Osteocyte (in vitro differentiated cells): ENCODE results near the gene POU2F2. TPM values are rescaled to one million over a fixed set of nuclear protein-coding genes. Genes with fewer than 3 reads are reported as not detected.
A peak's percentile ranks its signal among the peaks of the same experiment; 100 is the strongest.

Experiments used
- DNase-seq: peaks from one replicate; pipeline ENCODE4 v3.0.0; 2021; ENCODE audit warnings: mixed read lengths; ENCODE audit not compliant: unreplicated experiment; ENCODE audit errors: extremely low spot score
- H3K27ac Mint-ChIP-seq: one replicate; pipeline ENCODE4 v1.8.0; 2021; ENCODE audit warnings: mild to moderate bottlenecking, mixed read lengths; ENCODE audit not compliant: unreplicated experiment
- H3K27me3 Mint-ChIP-seq: one replicate; pipeline ENCODE4 v1.8.0; 2021; ENCODE audit warnings: mixed read lengths; ENCODE audit not compliant: unreplicated experiment
- H3K36me3 Mint-ChIP-seq: one replicate; pipeline ENCODE4 v1.8.0; 2021; ENCODE audit warnings: mixed read lengths; ENCODE audit not compliant: unreplicated experiment
- H3K4me1 Mint-ChIP-seq: one replicate; pipeline ENCODE4 v1.8.0; 2021; ENCODE audit warnings: mixed read lengths; ENCODE audit not compliant: unreplicated experiment
- H3K4me3 Mint-ChIP-seq: one replicate; pipeline ENCODE4 v1.8.0; 2021; ENCODE audit warnings: mild to moderate bottlenecking, moderate library complexity, mixed read lengths; ENCODE audit not compliant: unreplicated experiment
- H3K9me3 Mint-ChIP-seq: one replicate; pipeline ENCODE4 v1.8.0; 2021; ENCODE audit warnings: mixed read lengths; ENCODE audit not compliant: unreplicated experiment
- CTCF ChIP-seq: fragments of 200-600 bp; sonication (generic); IDR thresholded peaks from 2 replicates; pipeline ENCODE4 v1.5.0; 2021; ENCODE audit warnings: antibody characterized with exemption, mild to moderate bottlenecking, moderate library complexity
- total RNA-seq: library from RNA; stranded (reverse); gene quantifications from 2 replicates; pipeline ENCODE4 v1.2.1, GENCODE V29; 2021

POU2F2 gene
- total RNA-seq, 1 donor from 2014 or later: 0.64 TPM

DNA sequence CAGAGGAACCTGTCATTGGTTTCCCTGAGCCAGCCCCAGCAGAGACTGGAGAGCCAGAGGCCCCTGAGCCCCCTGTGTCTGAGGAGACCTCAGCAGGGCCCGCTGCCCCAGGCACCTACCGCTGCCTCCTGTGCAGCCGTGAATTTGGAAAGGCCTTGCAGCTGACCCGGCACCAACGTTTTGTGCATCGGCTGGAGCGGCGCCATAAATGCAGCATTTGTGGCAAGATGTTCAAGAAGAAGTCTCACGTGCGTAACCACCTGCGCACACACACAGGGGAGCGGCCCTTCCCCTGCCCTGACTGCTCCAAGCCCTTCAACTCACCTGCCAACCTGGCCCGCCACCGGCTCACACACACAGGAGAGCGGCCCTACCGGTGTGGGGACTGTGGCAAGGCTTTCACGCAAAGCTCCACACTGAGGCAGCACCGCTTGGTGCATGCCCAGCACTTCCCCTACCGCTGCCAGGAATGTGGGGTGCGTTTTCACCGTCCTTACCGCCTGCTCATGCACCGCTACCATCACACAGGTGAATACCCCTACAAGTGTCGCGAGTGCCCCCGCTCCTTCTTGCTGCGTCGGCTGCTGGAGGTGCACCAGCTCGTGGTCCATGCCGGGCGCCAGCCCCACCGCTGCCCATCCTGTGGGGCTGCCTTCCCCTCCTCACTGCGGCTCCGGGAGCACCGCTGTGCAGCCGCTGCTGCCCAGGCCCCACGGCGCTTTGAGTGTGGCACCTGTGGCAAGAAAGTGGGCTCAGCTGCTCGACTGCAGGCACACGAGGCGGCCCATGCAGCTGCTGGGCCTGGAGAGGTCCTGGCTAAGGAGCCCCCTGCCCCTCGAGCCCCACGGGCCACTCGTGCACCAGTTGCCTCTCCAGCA is 52.1 kb downstream of the POU2F2 start:
- Mint-ChIP-seq H3K9me3 (no peaks in the 10 kb centered on the region), H3K4me1 (peaks cover 28% of the 10 kb centered on the region), H3K4me3 (no peak overlapping the region), H3K27me3 (no peaks in the 10 kb centered on the region), H3K27ac (no peak overlapping the region), H3K36me3 (peaks cover 20% of the 10 kb centered on the region)
- DNase-seq: no peak
- TF ChIP-seq CTCF: no peak

DNA sequence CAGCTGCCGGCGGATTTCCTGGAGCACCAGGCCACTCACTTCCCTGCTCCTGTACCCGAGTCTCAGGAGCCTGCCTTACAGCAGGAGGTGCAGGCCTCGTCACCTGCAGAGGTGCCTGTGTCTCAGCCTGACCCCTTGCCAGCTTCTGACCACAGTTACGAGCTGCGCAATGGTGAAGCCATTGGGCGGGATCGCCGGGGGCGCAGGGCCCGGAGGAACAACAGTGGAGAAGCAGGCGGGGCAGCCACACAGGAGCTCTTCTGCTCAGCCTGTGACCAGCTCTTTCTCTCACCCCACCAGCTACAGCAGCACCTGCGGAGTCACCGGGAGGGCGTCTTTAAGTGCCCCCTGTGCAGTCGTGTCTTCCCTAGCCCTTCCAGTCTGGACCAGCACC is 53.0 kb downstream of the POU2F2 start:
- no peak overlapping the region for H3K4me3 Mint-ChIP-seq
- no peak overlapping the region for H3K27ac Mint-ChIP-seq
- H3K27me3 Mint-ChIP-seq: no peaks in the 10 kb centered on the region
- H3K4me1 Mint-ChIP-seq: peaks cover 34% of the 10 kb centered on the region
- H3K36me3 Mint-ChIP-seq: peaks cover 19% of the 10 kb centered on the region
- TF ChIP-seq CTCF: no peak
- DNase-seq: no peak
- no peaks in the 10 kb centered on the region for H3K9me3 Mint-ChIP-seq

DNA sequence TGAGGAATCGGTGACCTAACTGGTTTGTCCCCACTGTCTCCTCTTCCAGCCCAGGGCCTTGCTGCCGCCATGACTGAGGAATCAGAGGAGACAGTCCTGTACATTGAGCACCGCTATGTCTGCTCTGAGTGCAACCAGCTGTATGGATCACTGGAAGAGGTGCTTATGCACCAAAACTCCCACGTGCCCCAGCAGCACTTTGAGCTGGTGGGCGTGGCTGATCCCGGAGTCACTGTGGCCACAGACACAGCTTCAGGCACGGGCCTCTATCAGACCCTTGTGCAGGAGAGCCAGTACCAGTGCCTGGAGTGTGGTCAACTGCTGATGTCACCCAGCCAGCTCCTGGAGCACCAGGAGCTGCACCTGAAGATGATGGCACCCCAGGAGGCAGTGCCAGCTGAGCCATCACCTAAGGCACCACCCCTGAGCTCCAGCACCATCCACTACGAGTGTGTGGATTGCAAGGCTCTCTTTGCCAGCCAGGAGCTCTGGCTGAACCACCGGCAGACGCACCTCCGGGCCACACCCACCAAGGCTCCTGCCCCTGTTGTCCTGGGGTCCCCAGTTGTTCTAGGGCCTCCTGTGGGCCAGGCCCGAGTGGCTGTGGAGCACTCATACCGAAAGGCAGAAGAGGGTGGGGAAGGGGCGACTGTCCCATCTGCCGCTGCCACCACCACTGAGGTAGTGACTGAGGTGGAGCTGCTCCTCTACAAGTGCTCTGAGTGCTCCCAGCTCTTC is 53.5 kb downstream of the POU2F2 start:
- DNase-seq: no peak
- peak overlapping the region; percentile 19 for H3K27ac Mint-ChIP-seq
- H3K36me3 Mint-ChIP-seq: peaks cover 16% of the 10 kb centered on the region
- no peak for TF ChIP-seq CTCF
- H3K4me1 Mint-ChIP-seq: peaks cover 34% of the 10 kb centered on the region
- H3K27me3 Mint-ChIP-seq: no peaks in the 10 kb centered on the region
- H3K4me3 Mint-ChIP-seq: peak overlapping the region; percentile 21
- H3K9me3 Mint-ChIP-seq: no peaks in the 10 kb centered on the region

- peak overlapping the region; percentile 84 for H3K4me3 Mint-ChIP-seq
- peaks cover 16% of the 10 kb centered on the region for H3K36me3 Mint-ChIP-seq
- no peaks in the 10 kb centered on the region for H3K9me3 Mint-ChIP-seq
- no peak for DNase-seq
- H3K4me1 Mint-ChIP-seq: peaks cover 34% of the 10 kb centered on the region
- no peak for TF ChIP-seq CTCF
- H3K27ac Mint-ChIP-seq: peak overlapping the region; percentile 84
- no peaks in the 10 kb centered on the region for H3K27me3 Mint-ChIP-seq
Observed at GRCh38 chr19:42078058-42078457, 54.2 kb downstream of the POU2F2 start.

- peak overlapping the region; percentile 84 for H3K4me3 Mint-ChIP-seq
- H3K9me3 Mint-ChIP-seq: no peaks in the 10 kb centered on the region
- H3K4me1 Mint-ChIP-seq: peaks cover 33% of the 10 kb centered on the region
- DNase-seq: no peak
- peaks cover 11% of the 10 kb centered on the region for H3K36me3 Mint-ChIP-seq
- TF ChIP-seq CTCF: no peak
- no peaks in the 10 kb centered on the region for H3K27me3 Mint-ChIP-seq
- peak overlapping the region; percentile 84 for H3K27ac Mint-ChIP-seq
Observed at GRCh38 chr19:42076380-42076944, 55.8 kb downstream of the POU2F2 start.
